ENCODE measurements around the gene WDR54.

WDR54 gene, protein sequence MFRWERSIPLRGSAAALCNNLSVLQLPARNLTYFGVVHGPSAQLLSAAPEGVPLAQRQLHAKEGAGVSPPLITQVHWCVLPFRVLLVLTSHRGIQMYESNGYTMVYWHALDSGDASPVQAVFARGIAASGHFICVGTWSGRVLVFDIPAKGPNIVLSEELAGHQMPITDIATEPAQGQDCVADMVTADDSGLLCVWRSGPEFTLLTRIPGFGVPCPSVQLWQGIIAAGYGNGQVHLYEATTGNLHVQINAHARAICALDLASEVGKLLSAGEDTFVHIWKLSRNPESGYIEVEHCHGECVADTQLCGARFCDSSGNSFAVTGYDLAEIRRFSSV

DNA sequence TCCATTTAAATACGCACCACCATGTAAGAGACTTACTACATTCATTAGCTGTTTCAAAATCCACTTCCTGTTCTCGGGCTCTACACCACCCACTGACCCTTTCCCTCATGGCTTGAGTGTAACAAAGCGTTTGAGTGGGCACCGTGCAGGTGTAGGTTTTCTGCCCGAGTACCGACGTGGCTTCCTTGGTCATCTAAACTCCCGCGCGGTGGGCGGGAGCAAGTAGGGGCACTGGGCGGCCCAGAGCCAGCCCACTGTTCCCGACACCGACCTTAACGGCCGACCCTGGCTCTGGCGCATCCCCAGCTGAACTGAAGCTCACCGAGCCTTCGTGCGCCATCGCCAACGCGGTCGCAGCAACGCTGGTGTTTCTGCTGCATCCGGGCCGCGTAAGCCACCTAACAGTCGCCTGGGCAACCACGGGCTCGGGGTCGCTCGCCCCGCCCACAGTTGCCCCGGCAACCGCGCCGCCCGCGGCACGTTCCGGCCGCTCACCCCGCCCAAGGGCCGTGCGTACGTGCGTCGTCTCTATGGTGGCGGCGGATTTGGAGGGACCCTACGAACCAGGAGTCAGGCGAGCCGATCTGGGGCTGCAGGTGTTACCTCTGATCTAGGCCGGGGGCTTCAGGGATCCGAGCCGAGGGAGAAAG is at the start of gene WDR54, which contains the start of gene C2orf81:
WDR54 (plus strand) TSS at position 510 of the 650 bp plus-strand sequence. CDS start 424 bp downstream, outside the sequence.
C2orf81 (minus strand) TSS at position 399 of the 650 bp plus-strand sequence; CDS start at position 340, 59 bp downstream.
- Histone ChIP-seq H3F3A (ENCODE audit: insufficient read depth, low read length) (no peaks in the 10 kb centered on the region), H3K36me3 (ENCODE audit: insufficient read depth, low read length) (no peaks in the 10 kb centered on the region), H3K4me1 (ENCODE audit: insufficient read depth, low read length, severe bottlenecking) (peaks cover 22% of the 10 kb centered on the region), H3K4me3 (ENCODE audit: low read depth, low read length, poor library complexity, severe bottlenecking) (peak within 1 kb of the TSS; percentile 68), H4K20me1 (ENCODE audit: insufficient read depth, low read length) (no peaks in the 10 kb centered on the region), H3K79me2 (ENCODE audit: insufficient read depth, low read length) (no peaks in the 10 kb centered on the region), H3K4me2 (ENCODE audit: low read length) (peak within 1 kb of the TSS; percentile 84), H2AFZ (ENCODE audit: low read length) (peak within 1 kb of the TSS; percentile 65; the same call in 1 of the 2 replicates), H3K9ac (ENCODE audit: low read length) (peak within 1 kb of the TSS; percentile 63), H3K27ac (ENCODE audit: low read depth, low read length, poor library complexity, severe bottlenecking) (no peak within 1 kb of the TSS), H3K27me3 (ENCODE audit: insufficient read depth, low read length) (no peaks in the 10 kb centered on the region), H3K9me3 (ENCODE audit: low read length) (no peaks in the 10 kb centered on the region), H3K9me2 (ENCODE audit: low read depth, low read length) (no peaks in the 10 kb centered on the region)
- TF ChIP-seq, protein P1, sequence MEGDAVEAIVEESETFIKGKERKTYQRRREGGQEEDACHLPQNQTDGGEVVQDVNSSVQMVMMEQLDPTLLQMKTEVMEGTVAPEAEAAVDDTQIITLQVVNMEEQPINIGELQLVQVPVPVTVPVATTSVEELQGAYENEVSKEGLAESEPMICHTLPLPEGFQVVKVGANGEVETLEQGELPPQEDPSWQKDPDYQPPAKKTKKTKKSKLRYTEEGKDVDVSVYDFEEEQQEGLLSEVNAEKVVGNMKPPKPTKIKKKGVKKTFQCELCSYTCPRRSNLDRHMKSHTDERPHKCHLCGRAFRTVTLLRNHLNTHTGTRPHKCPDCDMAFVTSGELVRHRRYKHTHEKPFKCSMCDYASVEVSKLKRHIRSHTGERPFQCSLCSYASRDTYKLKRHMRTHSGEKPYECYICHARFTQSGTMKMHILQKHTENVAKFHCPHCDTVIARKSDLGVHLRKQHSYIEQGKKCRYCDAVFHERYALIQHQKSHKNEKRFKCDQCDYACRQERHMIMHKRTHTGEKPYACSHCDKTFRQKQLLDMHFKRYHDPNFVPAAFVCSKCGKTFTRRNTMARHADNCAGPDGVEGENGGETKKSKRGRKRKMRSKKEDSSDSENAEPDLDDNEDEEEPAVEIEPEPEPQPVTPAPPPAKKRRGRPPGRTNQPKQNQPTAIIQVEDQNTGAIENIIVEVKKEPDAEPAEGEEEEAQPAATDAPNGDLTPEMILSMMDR (IDR thresholded peaks at IDR 0.05; ENCODE audit: low read length): no peak
- no peak for TF ChIP-seq EZH2 (IDR thresholded peaks at IDR 0.05; ENCODE audit: borderline replicate concordance, low read length)

DNA sequence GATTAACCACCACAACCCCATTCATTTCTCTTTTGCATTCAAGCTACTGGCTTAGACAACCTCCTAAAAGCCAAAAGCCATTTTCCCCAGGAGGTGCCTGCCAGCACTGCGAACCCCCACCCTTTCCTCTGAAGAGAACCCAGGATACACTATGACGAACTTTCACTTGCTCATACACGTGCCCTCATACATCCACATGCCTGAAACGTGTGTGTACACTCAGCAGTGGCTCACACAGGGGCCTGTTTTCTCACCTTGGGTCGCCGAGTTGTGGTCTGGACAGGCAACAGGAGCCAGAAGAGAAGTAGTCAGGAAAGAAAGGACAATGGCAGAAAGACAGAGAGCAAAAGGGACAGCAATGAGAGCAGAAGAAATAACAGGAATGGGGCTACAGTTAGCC is 48.9 kb upstream of the WDR54 start:
- no peak overlapping the region for H3K4me2 ChIP-seq (ENCODE audit: low read length)
- H4K20me1 ChIP-seq (ENCODE audit: insufficient read depth, low read length): no peaks in the 10 kb centered on the region
- H3F3A ChIP-seq (ENCODE audit: insufficient read depth, low read length): no peaks in the 10 kb centered on the region
- no peaks in the 10 kb centered on the region for H3K79me2 ChIP-seq (ENCODE audit: insufficient read depth, low read length)
- H3K36me3 ChIP-seq (ENCODE audit: insufficient read depth, low read length): peaks cover 41% of the 10 kb centered on the region
- no peak overlapping the region for H3K27ac ChIP-seq (ENCODE audit: low read depth, low read length, poor library complexity, severe bottlenecking)
- H3K9me2 ChIP-seq (ENCODE audit: low read depth, low read length): no peaks in the 10 kb centered on the region
- no peak overlapping the region for H3K4me3 ChIP-seq (ENCODE audit: low read depth, low read length, poor library complexity, severe bottlenecking)
- no peak overlapping the region for H2AFZ ChIP-seq (ENCODE audit: low read length)
- no peaks in the 10 kb centered on the region for H3K9me3 ChIP-seq (ENCODE audit: low read length)
- no peaks in the 10 kb centered on the region for H3K27me3 ChIP-seq (ENCODE audit: insufficient read depth, low read length)
- peaks cover 6% of the 10 kb centered on the region for H3K4me1 ChIP-seq (ENCODE audit: insufficient read depth, low read length, severe bottlenecking)
- TF ChIP-seq EZH2 (IDR thresholded peaks at IDR 0.05; ENCODE audit: borderline replicate concordance, low read length): no peak
- TF ChIP-seq, protein P1 (IDR thresholded peaks at IDR 0.05; ENCODE audit: low read length): no peak
- no peak overlapping the region for H3K9ac ChIP-seq (ENCODE audit: low read length)

DNA sequence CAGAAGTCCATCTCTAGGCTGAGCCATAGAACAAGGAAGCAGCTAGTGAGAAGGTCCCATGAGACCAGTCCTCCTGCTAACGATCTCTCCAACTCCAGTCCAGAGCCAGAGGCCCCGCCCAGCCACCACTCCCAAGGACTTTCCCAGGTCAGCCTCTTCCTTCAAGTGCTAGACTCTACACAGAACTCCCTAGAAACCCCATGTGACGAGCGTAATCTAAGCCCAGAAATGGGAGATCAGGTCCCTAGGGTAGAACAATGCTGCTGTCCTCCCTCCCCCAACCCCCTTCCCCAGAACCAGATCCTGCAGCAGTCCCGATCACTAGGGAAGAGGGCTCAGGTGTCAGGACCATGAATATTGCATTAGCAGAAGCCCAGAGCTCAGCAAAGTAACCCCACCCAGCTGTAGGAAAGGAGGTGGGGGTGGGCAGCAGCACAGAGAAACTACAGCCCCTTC is 48.3 kb upstream of the WDR54 start:
- Histone ChIP-seq H3K4me2 (ENCODE audit: low read length) (no peak overlapping the region), H3K9me2 (ENCODE audit: low read depth, low read length) (no peaks in the 10 kb centered on the region), H3K27me3 (ENCODE audit: insufficient read depth, low read length) (no peaks in the 10 kb centered on the region), H3K9me3 (ENCODE audit: low read length) (no peaks in the 10 kb centered on the region), H3K4me1 (ENCODE audit: insufficient read depth, low read length, severe bottlenecking) (peaks cover 6% of the 10 kb centered on the region), H3K27ac (ENCODE audit: low read depth, low read length, poor library complexity, severe bottlenecking) (no peak overlapping the region), H3F3A (ENCODE audit: insufficient read depth, low read length) (no peaks in the 10 kb centered on the region), H3K79me2 (ENCODE audit: insufficient read depth, low read length) (no peaks in the 10 kb centered on the region), H3K9ac (ENCODE audit: low read length) (no peak overlapping the region), H3K36me3 (ENCODE audit: insufficient read depth, low read length) (peaks cover 40% of the 10 kb centered on the region), H3K4me3 (ENCODE audit: low read depth, low read length, poor library complexity, severe bottlenecking) (no peak overlapping the region), H2AFZ (ENCODE audit: low read length) (no peak overlapping the region), H4K20me1 (ENCODE audit: insufficient read depth, low read length) (no peaks in the 10 kb centered on the region)
- no peak for TF ChIP-seq EZH2 (IDR thresholded peaks at IDR 0.05; ENCODE audit: borderline replicate concordance, low read length)
- TF ChIP-seq, protein P1 (IDR thresholded peaks at IDR 0.05; ENCODE audit: low read length): no peak

Data from OCI-LY1 (cell line).